ENCODE data around the gene IRGQ.
"Not testable (repeated sequence)": the region's sequence is repeated elsewhere in the genome, so short reads cannot be mapped to it uniquely, and the experiment has no call there.

- TF ChIP-seq CTCF, POLR2A (IDR thresholded peaks at IDR 0.05): not testable (repeated sequence)
These were observed 39.6 kb upstream of the IRGQ start for GRCh38 chr19:43635561-43635940.

Measured in esophagus squamous epithelium (tissue), 4 donors.